GM12875 (cell line): ENCODE data around the gene LRRN2.

Experiments used
- H3K4me3 ChIP-seq: one replicate; pipeline ENCODE4 v1.5.1; 2011; ENCODE audit warnings: low read depth, low read length, control low read depth
- CTCF ChIP-seq: IDR thresholded peaks from 2 replicates; pipeline ENCODE4 v1.5.1; 2011; ENCODE audit warnings: low read depth, mild to moderate bottlenecking, control low read depth, inconsistent platforms, low read length, moderate library complexity, borderline replicate concordance; ENCODE audit not compliant: insufficient read depth

The LRRN2 gene

GRCh38 chr1:204612326-204612725, 73.2 kb downstream of the LRRN2 start:
- no peak overlapping the region for H3K4me3 ChIP-seq
- no peak for TF ChIP-seq CTCF

- H3K4me3 ChIP-seq = no peak overlapping the region
- no peak for TF ChIP-seq CTCF
Measured at GRCh38 chr1:204611036-204611435, 74.5 kb downstream of the LRRN2 start.

- TF ChIP-seq CTCF = no peak
- no peak overlapping the region for H3K4me3 ChIP-seq
Measured at GRCh38 chr1:204607910-204608309, 77.6 kb downstream of the LRRN2 start.

GRCh38 chr1:204605791-204606190, 79.7 kb downstream of the LRRN2 start:
- no peak overlapping the region for H3K4me3 ChIP-seq
- no peak for TF ChIP-seq CTCF

- H3K4me3 ChIP-seq = no peak overlapping the region
- TF ChIP-seq CTCF = no peak
Measured at GRCh38 chr1:204602871-204603542, 82.5 kb downstream of the LRRN2 start.

GRCh38 chr1:204602111-204602579, 83.4 kb downstream of the LRRN2 start:
- no peak overlapping the region for H3K4me3 ChIP-seq
- TF ChIP-seq CTCF = no peak

- H3K4me3 ChIP-seq = no peak overlapping the region
- peak; percentile 28; the same call in 1 of the 2 replicates for TF ChIP-seq CTCF
Measured at GRCh38 chr1:204600968-204601367, 84.6 kb downstream of the LRRN2 start.
